T-helper 2 cell (primary cell): Measurements from ENCODE around the gene MPC1L.
"Not testable (repeated sequence)": the region's sequence is repeated elsewhere in the genome, so short reads cannot be mapped to it uniquely, and the experiment has no call there.

Experiments used
- DNase-seq, 5 experiments: peaks; one replicate each; pipeline versions ENCODE4 v3.0.0 to v3.0.0-alpha.2; 2012 to 2022
- total RNA-seq, 2 donors: gene quantifications; one replicate each; lab custom pipeline; 2026; lab: John Stamatoyannopoulos, UW

MPC1L gene
- 0 reads per million in 2 donors for total RNA-seq

GRCh38 chrX:40623139-40623536, at the start of gene MPC1L:
Gene MPC1L, plus strand, starts transcription at chrX:40623428. Its CDS starts 138 bp downstream, at chrX:40623566.
- no peak for DNase-seq

GRCh38 chrX:40573763-40574162, 49.5 kb upstream of the MPC1L start:
- DNase-seq: peak in 4 of 5 experiments; percentile 9 to 48 (median 12)

GRCh38 chrX:40575411-40575810, 47.8 kb upstream of the MPC1L start:
- DNase-seq: not testable (repeated sequence)

- no peak for DNase-seq
Observed at GRCh38 chrX:40576291-40576690, 46.9 kb upstream of the MPC1L start.

GRCh38 chrX:40578039-40578695, 45.1 kb upstream of the MPC1L start:
- no peak for DNase-seq

GRCh38 chrX:40579141-40579540, 44.1 kb upstream of the MPC1L start:
- no peak for DNase-seq

GRCh38 chrX:40579900-40580536, 43.2 kb upstream of the MPC1L start:
- peak in 1 of 5 experiments; percentile 11 for DNase-seq

- DNase-seq: peak; percentile 66 to 95 (median 86)
Observed at GRCh38 chrX:40580537-40581335, 42.5 kb upstream of the MPC1L start, which contains the start of gene ATP6AP2. Gene ATP6AP2, plus strand, starts transcription at chrX:40580970. Its CDS starts 96 bp downstream, at chrX:40581066.

- peak in 2 of 5 experiments; percentile 9 to 50 for DNase-seq
Observed at GRCh38 chrX:40581336-40581920, 41.8 kb upstream of the MPC1L start.

GRCh38 chrX:40582178-40582577, 41.0 kb upstream of the MPC1L start:
- not testable (repeated sequence) for DNase-seq

- DNase-seq: no peak
Observed at GRCh38 chrX:40582811-40583210, 40.4 kb upstream of the MPC1L start.

GRCh38 chrX:40587623-40588022, 35.6 kb upstream of the MPC1L start:
- DNase-seq: not testable (repeated sequence)

GRCh38 chrX:40589616-40590321, 33.5 kb upstream of the MPC1L start:
- peak in 1 of 5 experiments; percentile 66 for DNase-seq

GRCh38 chrX:40603446-40603845, 19.8 kb upstream of the MPC1L start:
- no peak for DNase-seq

- DNase-seq: no peak
Observed at GRCh38 chrX:40607381-40607780, 15.8 kb upstream of the MPC1L start.

- DNase-seq: no peak
Observed at GRCh38 chrX:40612511-40612910, 10.7 kb upstream of the MPC1L start.

- DNase-seq: no peak
Observed at GRCh38 chrX:40615976-40616375, 7.3 kb upstream of the MPC1L start.

GRCh38 chrX:40617566-40617965, 5.7 kb upstream of the MPC1L start:
- no peak for DNase-seq

GRCh38 chrX:40622479-40623138, 619 bp upstream of the MPC1L start:
- no peak for DNase-seq

GRCh38 chrX:40623665-40624064, 437 bp downstream of the MPC1L start:
- DNase-seq: no peak

- no peak for DNase-seq
Observed at GRCh38 chrX:40625294-40625693, 2.1 kb downstream of the MPC1L start.

GRCh38 chrX:40628506-40628905, 5.3 kb downstream of the MPC1L start:
- no peak for DNase-seq
